Astrocyte of the cerebellum (primary cell): ENCODE measurements around the gene TTC17.
A peak's percentile ranks its signal among the peaks of the same experiment; 100 is the strongest.
"Not testable (repeated sequence)": the region's sequence is repeated elsewhere in the genome, so short reads cannot be mapped to it uniquely, and the experiment has no call there.

Source experiments
- DNase-seq: peaks from one replicate; pipeline ENCODE4 v3.0.0-alpha.2; 2011; ENCODE audit warnings: low read depth
- H3K4me3 ChIP-seq: 2 replicates; pipeline ENCODE4 v1.5.1; 2011; ENCODE audit warnings: mild to moderate bottlenecking, low read depth, low read length, moderate library complexity
- CTCF ChIP-seq: IDR thresholded peaks from 2 replicates; pipeline ENCODE4 v1.5.1; 2012; ENCODE audit warnings: low read length, low read depth, moderate library complexity, mild to moderate bottlenecking; ENCODE audit errors: missing control alignments
- in situ Hi-C: cut with HindIII; loops from 2 replicates; pipeline ENCODE4 v1.10.0; 2017; ENCODE audit warnings: low sequenced_read_pairs

Gene TTC17

GRCh38 chr11:43408277-43408676, 49.6 kb downstream of the TTC17 start:
- no peak for DNase-seq
- H3K4me3 ChIP-seq, result no peak overlapping the region
- TF ChIP-seq CTCF, result no peak
- in situ Hi-C loops, result no loop called here

- no peak for DNase-seq
- in situ Hi-C loops, result no loop called here
- no peak overlapping the region for H3K4me3 ChIP-seq
- no peak for TF ChIP-seq CTCF
These were observed 51.7 kb downstream of the TTC17 start for GRCh38 chr11:43410394-43410793.

- no peak overlapping the region for H3K4me3 ChIP-seq
- in situ Hi-C loops, result no loop called here
- DNase-seq, result no peak
- TF ChIP-seq CTCF, result no peak
These were observed 59.5 kb downstream of the TTC17 start for GRCh38 chr11:43418197-43418596.

GRCh38 chr11:43419460-43419859, 60.7 kb downstream of the TTC17 start:
- in situ Hi-C loops, result no loop called here
- TF ChIP-seq CTCF, result peak; percentile 63
- DNase-seq, result peak; percentile 31
- H3K4me3 ChIP-seq, result no peak overlapping the region

- DNase-seq, result no peak
- no peak overlapping the region for H3K4me3 ChIP-seq
- no peak for TF ChIP-seq CTCF
- in situ Hi-C loops, result no loop called here
These were observed 69.3 kb downstream of the TTC17 start for GRCh38 chr11:43427971-43428370.

GRCh38 chr11:43430916-43431315, 72.2 kb downstream of the TTC17 start:
- H3K4me3 ChIP-seq, DNase-seq, in situ Hi-C loops: not testable (repeated sequence)

GRCh38 chr11:43434893-43435292, 76.2 kb downstream of the TTC17 start:
- no peak for TF ChIP-seq CTCF
- in situ Hi-C loops, result no loop called here
- no peak for DNase-seq
- H3K4me3 ChIP-seq, result no peak overlapping the region
